ENCODE data around the gene BASP1. TPM values are rescaled to one million over a fixed set of nuclear protein-coding genes. Genes with fewer than 3 reads are reported as not detected.

The BASP1 gene
- total RNA-seq, 2 experiments from 2014 or later, result 0.70 to 0.93 TPM

DNA sequence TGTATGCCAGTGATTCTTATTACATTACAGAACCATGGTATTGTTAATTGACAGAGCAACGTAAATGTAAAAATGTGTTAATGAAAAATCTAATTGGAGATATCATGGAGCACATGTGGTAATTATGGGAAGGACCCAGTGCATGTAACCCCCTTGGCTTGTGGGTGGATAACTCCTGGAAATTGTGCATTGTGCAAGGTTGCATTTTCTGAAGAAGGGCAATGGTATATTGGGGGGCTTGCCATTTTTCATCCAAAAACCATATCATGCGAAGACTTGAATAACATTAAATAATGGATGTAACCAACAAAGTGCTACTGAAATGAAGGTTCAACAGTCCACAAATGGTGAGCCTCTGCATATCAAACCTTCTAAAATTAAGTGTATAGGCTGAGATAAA, 47.6 kb downstream of the BASP1 start:
- TF ChIP-seq, protein P1, sequence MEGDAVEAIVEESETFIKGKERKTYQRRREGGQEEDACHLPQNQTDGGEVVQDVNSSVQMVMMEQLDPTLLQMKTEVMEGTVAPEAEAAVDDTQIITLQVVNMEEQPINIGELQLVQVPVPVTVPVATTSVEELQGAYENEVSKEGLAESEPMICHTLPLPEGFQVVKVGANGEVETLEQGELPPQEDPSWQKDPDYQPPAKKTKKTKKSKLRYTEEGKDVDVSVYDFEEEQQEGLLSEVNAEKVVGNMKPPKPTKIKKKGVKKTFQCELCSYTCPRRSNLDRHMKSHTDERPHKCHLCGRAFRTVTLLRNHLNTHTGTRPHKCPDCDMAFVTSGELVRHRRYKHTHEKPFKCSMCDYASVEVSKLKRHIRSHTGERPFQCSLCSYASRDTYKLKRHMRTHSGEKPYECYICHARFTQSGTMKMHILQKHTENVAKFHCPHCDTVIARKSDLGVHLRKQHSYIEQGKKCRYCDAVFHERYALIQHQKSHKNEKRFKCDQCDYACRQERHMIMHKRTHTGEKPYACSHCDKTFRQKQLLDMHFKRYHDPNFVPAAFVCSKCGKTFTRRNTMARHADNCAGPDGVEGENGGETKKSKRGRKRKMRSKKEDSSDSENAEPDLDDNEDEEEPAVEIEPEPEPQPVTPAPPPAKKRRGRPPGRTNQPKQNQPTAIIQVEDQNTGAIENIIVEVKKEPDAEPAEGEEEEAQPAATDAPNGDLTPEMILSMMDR (IDR thresholded peaks at IDR 0.05), result no peak
- ATAC-seq (ENCODE audit: poor library complexity), result no peak
- H3K4me1 ChIP-seq (ENCODE audit: insufficient read depth, low read length), result no peaks in the 10 kb centered on the region
- Mint-ChIP-seq H3K27me3 (no peaks in the 10 kb centered on the region), H3K4me3 (no peak overlapping the region), H3K36me3 (ENCODE audit: low read depth) (no peaks in the 10 kb centered on the region), H3K27ac (no peak overlapping the region), H3K9me3 (peaks cover 2% of the 10 kb centered on the region), H3K4me1 (ENCODE audit: low read depth) (no peaks in the 10 kb centered on the region)
- H3K9me3 ChIP-seq (ENCODE audit: control insufficient read depth in 1 of 2, insufficient read depth in 1 of 2, low read length in 2 of 2), result no peaks in the 10 kb centered on the region
- intact Hi-C loops (cut with DNase I, micrococcal nuclease), result no loop called here
- H3K4me3 ChIP-seq (ENCODE audit: low read length), result no peak overlapping the region
- H3K27me3 ChIP-seq (ENCODE audit: control insufficient read depth in 1 of 2, insufficient read depth in 2 of 2, low read length in 2 of 2), result no peaks in the 10 kb centered on the region
- H3K36me3 ChIP-seq (ENCODE audit: insufficient read depth, low read length), result no peaks in the 10 kb centered on the region
- ChIA-PET CTCF (no interaction called here), POLR2A (no interaction called here)
- no peak overlapping the region for H3K27ac ChIP-seq (ENCODE audit: low read depth in 1 of 2, low read length in 2 of 2)
- no peak for DNase-seq

GRCh38 chr5:17267106-17267505, 49.7 kb downstream of the BASP1 start:
- CTCF ChIA-PET, result no interaction called here
- no peak overlapping the region for H3K4me3 ChIP-seq (ENCODE audit: low read length)

GRCh38 chr5:17269201-17269600, 51.8 kb downstream of the BASP1 start:
- ATAC-seq (ENCODE audit: poor library complexity) (no peak), DNase-seq (no peak)
- Mint-ChIP-seq H3K36me3 (ENCODE audit: low read depth) (no peaks in the 10 kb centered on the region), H3K4me3 (no peak overlapping the region), H3K27ac (no peak overlapping the region), H3K9me3 (no peaks in the 10 kb centered on the region), H3K4me1 (ENCODE audit: low read depth) (no peaks in the 10 kb centered on the region), H3K27me3 (no peaks in the 10 kb centered on the region)
- H3K36me3 ChIP-seq (ENCODE audit: insufficient read depth, low read length), result no peaks in the 10 kb centered on the region
- no peaks in the 10 kb centered on the region for H3K9me3 ChIP-seq (ENCODE audit: control insufficient read depth in 1 of 2, insufficient read depth in 1 of 2, low read length in 2 of 2)
- H3K4me1 ChIP-seq (ENCODE audit: insufficient read depth, low read length), result no peaks in the 10 kb centered on the region
- intact Hi-C loops (cut with DNase I, micrococcal nuclease), result no loop called here
- H3K27me3 ChIP-seq (ENCODE audit: control insufficient read depth in 1 of 2, insufficient read depth in 2 of 2, low read length in 2 of 2), result no peaks in the 10 kb centered on the region
- CTCF ChIA-PET, result no interaction called here
- POLR2A ChIA-PET, result no interaction called here
- TF ChIP-seq, protein P1 (IDR thresholded peaks at IDR 0.05), result no peak
- no peak overlapping the region for H3K4me3 ChIP-seq (ENCODE audit: low read length)
- H3K27ac ChIP-seq (ENCODE audit: low read depth in 1 of 2, low read length in 2 of 2), result no peak overlapping the region

More at GRCh38 chr5:17267106-17267505, 49.7 kb downstream of the BASP1 start:
- ATAC-seq (ENCODE audit: poor library complexity), result no peak
- H3K27me3 ChIP-seq (ENCODE audit: control insufficient read depth in 1 of 2, insufficient read depth in 2 of 2, low read length in 2 of 2), result no peaks in the 10 kb centered on the region
- no peaks in the 10 kb centered on the region for H3K9me3 ChIP-seq (ENCODE audit: control insufficient read depth in 1 of 2, insufficient read depth in 1 of 2, low read length in 2 of 2)
- Mint-ChIP-seq H3K4me1 (ENCODE audit: low read depth) (no peaks in the 10 kb centered on the region), H3K4me3 (no peak overlapping the region), H3K27me3 (no peaks in the 10 kb centered on the region), H3K36me3 (ENCODE audit: low read depth) (no peaks in the 10 kb centered on the region), H3K9me3 (peaks cover 2% of the 10 kb centered on the region), H3K27ac (no peak overlapping the region)
- no peaks in the 10 kb centered on the region for H3K4me1 ChIP-seq (ENCODE audit: insufficient read depth, low read length)
- no peaks in the 10 kb centered on the region for H3K36me3 ChIP-seq (ENCODE audit: insufficient read depth, low read length)
- POLR2A ChIA-PET, result no interaction called here
- H3K27ac ChIP-seq (ENCODE audit: low read depth in 1 of 2, low read length in 2 of 2), result no peak overlapping the region
- DNase-seq, result no peak
- TF ChIP-seq, protein P1 (IDR thresholded peaks at IDR 0.05), result no peak
- intact Hi-C loops (cut with DNase I, micrococcal nuclease), result no loop called here

All from CD4-positive, alpha-beta T cell (primary cell).